GM18520 (cell line): ENCODE measurements around the gene MTO1.
"Not testable (repeated sequence)": the region's sequence is repeated elsewhere in the genome, so short reads cannot be mapped to it uniquely, and the experiment has no call there.

Experiments used
- ATAC-seq: cut with Tn5 transposase; IDR thresholded peaks from one replicate; pipeline ENCODE4 v1.9.1; 2021; ENCODE audit not compliant: unreplicated experiment

Gene MTO1

GRCh38 chr6:73523434-73524123 lies 62.0 kb downstream of the MTO1 start:
- peak; percentile 33 for ATAC-seq

GRCh38 chr6:73525546-73526330 lies 64.2 kb downstream of the MTO1 start:
- no peak for ATAC-seq

GRCh38 chr6:73528897-73529296 lies 67.4 kb downstream of the MTO1 start:
- ATAC-seq = no peak

GRCh38 chr6:73532293-73532692 lies 70.8 kb downstream of the MTO1 start:
- no peak for ATAC-seq

- ATAC-seq = no peak
Measured at GRCh38 chr6:73534628-73535027, 73.1 kb downstream of the MTO1 start.

GRCh38 chr6:73537677-73538076 lies 76.1 kb downstream of the MTO1 start:
- peak; percentile 70 for ATAC-seq

- ATAC-seq = peak; percentile 5
Measured at GRCh38 chr6:73538116-73538779, 76.7 kb downstream of the MTO1 start.

GRCh38 chr6:73542481-73542880 lies 80.9 kb downstream of the MTO1 start:
- ATAC-seq = not testable (repeated sequence)

- ATAC-seq = no peak
Measured at GRCh38 chr6:73542891-73543290, 81.4 kb downstream of the MTO1 start.

- ATAC-seq = no peak
Measured at GRCh38 chr6:73547036-73547435, 85.5 kb downstream of the MTO1 start.

GRCh38 chr6:73548458-73549446 lies 87.2 kb downstream of the MTO1 start:
- ATAC-seq = no peak

GRCh38 chr6:73551115-73551514 lies 89.6 kb downstream of the MTO1 start:
- ATAC-seq = not testable (repeated sequence)

GRCh38 chr6:73555380-73555949 lies 93.9 kb downstream of the MTO1 start:
- ATAC-seq = not testable (repeated sequence)

GRCh38 chr6:73556836-73557235 lies 95.3 kb downstream of the MTO1 start:
- no peak for ATAC-seq
